ENCODE data around the gene DPPA5.
"Not testable (repeated sequence)": the region's sequence is repeated elsewhere in the genome, so short reads cannot be mapped to it uniquely, and the experiment has no call there.

DPPA5 gene

GRCh38 chr6:73353636-73354593 lies at the start of gene DPPA5:
TSS of gene DPPA5 (minus strand) at chr6:73354276. CDS start at chr6:73354225, 51 bp downstream.
- DNase-seq (ENCODE audit: low spot score), result no peak

- no peak for DNase-seq (ENCODE audit: low spot score)
Observed at GRCh38 chr6:73400656-73401055, 46.6 kb upstream of the DPPA5 start.

GRCh38 chr6:73395875-73396274 lies 41.8 kb upstream of the DPPA5 start:
- no peak for DNase-seq (ENCODE audit: low spot score)

- DNase-seq (ENCODE audit: low spot score), result peak; percentile 63
Observed at GRCh38 chr6:73394577-73395354, 40.7 kb upstream of the DPPA5 start, which contains the start of gene DDX43. TSS of gene DDX43 (plus strand) at chr6:73394828. CDS start at chr6:73394906, 78 bp downstream.

- no peak for DNase-seq (ENCODE audit: low spot score)
Observed at GRCh38 chr6:73393278-73393677, 39.2 kb upstream of the DPPA5 start.

GRCh38 chr6:73392188-73392587 lies 38.1 kb upstream of the DPPA5 start:
- DNase-seq (ENCODE audit: low spot score), result not testable (repeated sequence)

GRCh38 chr6:73391675-73392074 lies 37.6 kb upstream of the DPPA5 start:
- no peak for DNase-seq (ENCODE audit: low spot score)

GRCh38 chr6:73389854-73390253 lies 35.8 kb upstream of the DPPA5 start:
- no peak for DNase-seq (ENCODE audit: low spot score)

- peak; percentile 81 for DNase-seq (ENCODE audit: low spot score)
Observed at GRCh38 chr6:73388800-73389512, 34.9 kb upstream of the DPPA5 start.

GRCh38 chr6:73388433-73388799 lies 34.3 kb upstream of the DPPA5 start:
- DNase-seq (ENCODE audit: low spot score), result no peak

GRCh38 chr6:73382462-73383113 lies 28.5 kb upstream of the DPPA5 start:
- no peak for DNase-seq (ENCODE audit: low spot score)

GRCh38 chr6:73381531-73381930 lies 27.5 kb upstream of the DPPA5 start:
- DNase-seq (ENCODE audit: low spot score), result not testable (repeated sequence)

GRCh38 chr6:73377225-73377624 lies 23.1 kb upstream of the DPPA5 start:
- DNase-seq (ENCODE audit: low spot score), result no peak

GRCh38 chr6:73375216-73375615 lies 21.1 kb upstream of the DPPA5 start:
- no peak for DNase-seq (ENCODE audit: low spot score)

GRCh38 chr6:73372516-73372915 lies 18.4 kb upstream of the DPPA5 start:
- no peak for DNase-seq (ENCODE audit: low spot score)

GRCh38 chr6:73371984-73372383 lies 17.9 kb upstream of the DPPA5 start:
- DNase-seq (ENCODE audit: low spot score), result no peak

- no peak for DNase-seq (ENCODE audit: low spot score)
Observed at GRCh38 chr6:73369563-73369962, 15.5 kb upstream of the DPPA5 start, which contains the start of gene OOEP. TSS of gene OOEP (minus strand) at chr6:73369897. CDS start at chr6:73369792, 105 bp downstream.

- DNase-seq (ENCODE audit: low spot score), result no peak
Observed at GRCh38 chr6:73369157-73369556, 15.1 kb upstream of the DPPA5 start.

GRCh38 chr6:73368675-73369074 lies 14.6 kb upstream of the DPPA5 start:
- DNase-seq (ENCODE audit: low spot score), result no peak

GRCh38 chr6:73367761-73368355 lies 13.8 kb upstream of the DPPA5 start:
- DNase-seq (ENCODE audit: low spot score), result no peak

- no peak for DNase-seq (ENCODE audit: low spot score)
Observed at GRCh38 chr6:73364549-73364948, 10.5 kb upstream of the DPPA5 start.

Measured in iPS-NIHi11 (cell line).